HepG2 (cell line): ENCODE results near the gene CHDH. TPM values are rescaled to one million over a fixed set of nuclear protein-coding genes. Genes with fewer than 3 reads are reported as not detected.

Source experiments
- ATAC-seq: fragments of 200-7000 bp; cut with Tn5 transposase; 3 replicates; pipeline ENCODE4 v1.9.1; 2020; ENCODE audit warnings: mild to moderate bottlenecking, moderate library complexity
- BruUV-seq: library from RNA; stranded (reverse); fragments of 400-500 nt; replicated peaks from 2 replicates; lab custom pipeline; 2021; lab: Mats Ljungman, UMichigan
- CTCF ChIA-PET: fragments of 300-600 bp; formaldehyde crosslinking; extraction: SDS; loops from one replicate; lab custom pipeline; 2021; ENCODE audit warnings: low total read pairs, inconsistent platforms, low intra/inter-chr PET ratio; lab: Yijun Ruan, JAX
- POLR2A ChIA-PET: fragments of 350-600 bp; sonication (Branson Sonifier 250); formaldehyde crosslinking; loops from one replicate; lab custom pipeline; 2020; ENCODE audit warnings: antibody characterized with exemption, inconsistent platforms; lab: Yijun Ruan, JAX
- DNase-seq: peaks from one replicate; pipeline ENCODE4 v3.0.0-alpha.2; 2015; ENCODE audit warnings: low spot score
- FAIRE-seq: peaks from 3 replicates; lab custom pipeline; 2011; peaks lifted over from hg19 to GRCh38; lab: Jason Lieb, UNC
- H2AFZ ChIP-seq: one replicate; pipeline ENCODE4 v1.6.1; 2011; ENCODE audit warnings: low read length, inconsistent platforms
- H3K27ac ChIP-seq: fragments of 300-600 bp; 3 replicates; pipeline ENCODE4 v1.8.0; 2011; ENCODE audit warnings: mixed run types, mild to moderate bottlenecking, mixed read lengths, low read length, inconsistent platforms; ENCODE audit not compliant: insufficient read depth; ENCODE audit errors: extremely low read length
- H3K27me3 ChIP-seq, 2 experiments: fragments of 200-600 bp in 1 of 2; 2 replicates in 1 of 2; 3 replicates in 1 of 2; pipeline versions ENCODE4 v1.6.0 to v1.8.0; 2011; ENCODE audit warnings: low read length in 2 of 2, mild to moderate bottlenecking in 2 of 2, moderate library complexity in 2 of 2, inconsistent platforms in 1 of 2; ENCODE audit not compliant: insufficient read depth in 2 of 2, control insufficient read depth in 1 of 2
- H3K36me3 ChIP-seq, 2 experiments: fragments of 200-600 bp in 1 of 2; replicated peaks in 1 of 2; 2 replicates in 1 of 2; 3 replicates in 1 of 2; pipeline versions ENCODE4 v1.5.1 to v1.8.0; 2011; ENCODE audit warnings: low read length in 2 of 2, inconsistent platforms in 1 of 2; ENCODE audit not compliant: insufficient read depth in 2 of 2, control insufficient read depth in 1 of 2
- H3K4me1 ChIP-seq: 2 replicates; pipeline ENCODE4 v1.5.1; 2012; ENCODE audit warnings: low read length, inconsistent platforms; ENCODE audit not compliant: insufficient read depth
- H3K4me2 ChIP-seq: 2 replicates; pipeline ENCODE4 v1.6.0; 2011; ENCODE audit warnings: low read depth, low read length, inconsistent platforms
- H3K4me3 ChIP-seq, 3 experiments: fragments of 200-600 bp in 1 of 3; sonication (generic), shearing (Covaris generic) in 1 of 3; replicated peaks in 1 of 3; 2 replicates each; pipeline ENCODE4 v1.5.1; 2011 to 2016; ENCODE audit warnings: low read length in 3 of 3, inconsistent platforms in 2 of 3, low read depth in 2 of 3, mild to moderate bottlenecking in 2 of 3, control low read depth in 1 of 3, mixed read lengths in 1 of 3; ENCODE audit not compliant: insufficient read depth in 1 of 3
- H3K79me2 ChIP-seq: one replicate; pipeline ENCODE4 v1.6.1; 2011; ENCODE audit warnings: low read length, inconsistent platforms; ENCODE audit not compliant: insufficient read depth
- H3K9ac ChIP-seq: 2 replicates; pipeline ENCODE4 v1.6.0; 2011; ENCODE audit warnings: mild to moderate bottlenecking, low read depth, low read length, inconsistent platforms; ENCODE audit not compliant: insufficient read depth
- H3K9me3 ChIP-seq: 2 replicates; pipeline ENCODE4 v1.5.1; 2012; ENCODE audit warnings: mild to moderate bottlenecking, low read length
- H4K20me1 ChIP-seq: 2 replicates; pipeline ENCODE4 v1.6.0; 2011; ENCODE audit warnings: inconsistent platforms, mild to moderate bottlenecking, low read length, moderate library complexity; ENCODE audit not compliant: insufficient read depth
- ADNP ChIP-seq: sonication (generic); formaldehyde crosslinking; IDR thresholded peaks from 2 replicates; pipeline ENCODE4 v1.4.0; 2020; ENCODE audit warnings: missing genetic modification reagents
- EED ChIP-seq: sonication (generic); formaldehyde crosslinking; IDR thresholded peaks from 2 replicates; pipeline ENCODE4 v1.5.0; 2020; ENCODE audit warnings: mild to moderate bottlenecking, missing genetic modification reagents
- GPN1 ChIP-seq: sonication (generic); formaldehyde crosslinking; IDR thresholded peaks from 2 replicates; pipeline ENCODE4 v1.5.1; 2020; ENCODE audit warnings: missing genetic modification reagents, borderline replicate concordance
- HDAC2 ChIP-seq: sonication (generic); formaldehyde crosslinking; IDR thresholded peaks from 2 replicates; pipeline ENCODE4 v1.4.0; 2020; ENCODE audit warnings: missing genetic modification reagents
- HES4 ChIP-seq: sonication (generic); formaldehyde crosslinking; IDR thresholded peaks from 2 replicates; pipeline ENCODE4 v1.9.0; 2021; ENCODE audit warnings: mild to moderate bottlenecking, missing genetic modification reagents, borderline replicate concordance
- IRF1 ChIP-seq: sonication (generic); formaldehyde crosslinking; IDR thresholded peaks from 2 replicates; pipeline ENCODE4 v1.4.0; 2020; ENCODE audit warnings: low read depth, mild to moderate bottlenecking, missing genetic modification reagents
- JUND ChIP-seq: sonication (generic); formaldehyde crosslinking; IDR thresholded peaks from 2 replicates; pipeline ENCODE4 v1.8.0; 2022; ENCODE audit warnings: mild to moderate bottlenecking, missing genetic modification reagents
- MEIS1 ChIP-seq: sonication (generic); formaldehyde crosslinking; IDR thresholded peaks from 2 replicates; pipeline ENCODE4 v1.9.0; 2021; ENCODE audit warnings: mild to moderate bottlenecking, missing genetic modification reagents, moderate library complexity, borderline replicate concordance
- NBN ChIP-seq: fragments of 450-650 bp; conservative IDR thresholded peaks from 2 replicates; pipeline ENCODE4 v1.6.1; 2017
- POGK ChIP-seq: sonication (generic); formaldehyde crosslinking; conservative IDR thresholded peaks from 2 replicates; pipeline ENCODE4 v1.8.0; 2022; ENCODE audit warnings: mild to moderate bottlenecking, moderate library complexity, missing genetic modification reagents
- SAFB2 ChIP-seq: sonication (generic); formaldehyde crosslinking; IDR thresholded peaks from 2 replicates; pipeline ENCODE4 v1.5.1; 2020; ENCODE audit warnings: missing genetic modification reagents, low read depth, mild to moderate bottlenecking, borderline replicate concordance
- ZBTB3 ChIP-seq: sonication (generic); formaldehyde crosslinking; IDR thresholded peaks from 2 replicates; pipeline ENCODE4 v1.4.0; 2020; ENCODE audit warnings: low read depth, mild to moderate bottlenecking, moderate library complexity, missing genetic modification reagents, borderline replicate concordance
- ZC3H13 ChIP-seq: sonication (generic); formaldehyde crosslinking; IDR thresholded peaks from 2 replicates; pipeline ENCODE4 v1.8.1; 2023; ENCODE audit warnings: mild to moderate bottlenecking, missing genetic modification reagents, moderate library complexity
- ZFP1 ChIP-seq: IDR thresholded peaks from 2 replicates; pipeline ENCODE4 v1.6.1; 2016
- ZNF670 ChIP-seq: sonication (generic); formaldehyde crosslinking; IDR thresholded peaks from 2 replicates; pipeline ENCODE4 v1.8.0; 2022; ENCODE audit warnings: mild to moderate bottlenecking, missing genetic modification reagents, borderline replicate concordance
- ZNF768 ChIP-seq: sonication (generic); formaldehyde crosslinking; IDR thresholded peaks from 2 replicates; pipeline ENCODE4 v1.4.0; 2020; ENCODE audit warnings: missing genetic modification reagents
- ZNF777 ChIP-seq: sonication (generic); formaldehyde crosslinking; IDR thresholded peaks from 2 replicates; pipeline ENCODE4 v1.4.0; 2020; ENCODE audit warnings: missing genetic modification reagents
- ZZZ3 ChIP-seq: sonication (generic); formaldehyde crosslinking; IDR thresholded peaks from 2 replicates; pipeline ENCODE4 v1.4.0; 2020; ENCODE audit warnings: missing genetic modification reagents, mild to moderate bottlenecking, borderline replicate concordance
- WGBS: methylation state at CpG from one replicate; pipeline ENCODE4 v1.1.6; 2017; ENCODE audit warnings: low lambda C conversion rate; 5-methylcytosine and 5-hydroxymethylcytosine counted together
- in situ Hi-C: cut with HindIII; loops from 2 replicates; pipeline ENCODE4 v1.10.0; 2017; ENCODE audit warnings: low pct_unique_long_range_greater_than_20kb; ENCODE audit not compliant: extremely low pct_ligation_motif_present
- intact Hi-C: fragments of 100-400 bp; cut with micrococcal nuclease; formaldehyde crosslinking; loops from one replicate; pipeline ENCODE4 v1.10.0; 2022; ENCODE audit not compliant: unreplicated experiment
- polyA plus RNA-seq, 8 experiments: library from polyadenylated mRNA; depleted of rRNA in 3 of 8; stranded (reverse) in 7 of 8; unstranded in 1 of 8; fragments of >200 nt; fragmentation: Illumina TruSeq in 4 of 8; extraction: Trizol in 4 of 8; gene quantifications; 2 replicates each; pipeline versions ENCODE4 v1.2.1 to v1.2.3, GENCODE V29; 2011 to 2016; ENCODE audit warnings: low read depth in 4 of 8, missing spikeins in 1 of 8, mixed read lengths in 1 of 8; ENCODE audit not compliant: insufficient read depth in 1 of 8
- total RNA-seq, 5 experiments: library from RNA; depleted of rRNA; stranded (reverse); fragments of >200 nt; fragmentation: Illumina TruSeq; extraction: Trizol; gene quantifications; 2 replicates each; pipeline ENCODE4 v1.2.3, GENCODE V29; 2016; ENCODE audit warnings: low read depth in 1 of 5

CHDH gene
- total and polyA plus RNA-seq, 2 of the 13 experiments (the other 11 are each of a cell fraction or from before 2014, with no cell fraction given), result 28.1 to 48.9 TPM

GRCh38 chr3:53862241-53862640, 16.0 kb upstream of the CHDH start:
- Histone ChIP-seq H3K4me1 (peaks cover 29% of the 10 kb centered on the region), H3K36me3 (peaks cover 29 to 54% of the 10 kb centered on the region in 2 experiments), H3K27me3 (no peaks in the 10 kb centered on the region)
- DNase-seq (no peak), ATAC-seq (no peak)
- no TSS peak for BruUV-seq
- TF ChIP-seq IRF1 (CRISPR knock-in tag) (no peak), ZNF670 (CRISPR knock-in tag) (no peak), ZC3H13 (CRISPR knock-in tag) (peak; percentile 52; the same call in 1 of the 2 replicates)
- TF ChIP-seq, all 625 proteins: peak for 1
- in situ Hi-C loops (no loop called here), intact Hi-C loops (no loop called here)
- 97% methylated on average over 3 of the region's 3 CpGs for WGBS
- H3K9me3 ChIP-seq, result no peaks in the 10 kb centered on the region
- no peak overlapping the region for H3K27ac ChIP-seq
- no peak overlapping the region for H3K9ac ChIP-seq
- ChIA-PET POLR2A (interaction anchor here (1.9 to 5.5 kb wide), 2 partner anchors 17 to 20 kb away, joined by 4 to 32 read pairs; no protein-coding TSS in a partner anchor), CTCF (no interaction called here)
- 0 out of 2 replicates have a peak, but pooled peaks cover 2% of the 10 kb centered on the region for H4K20me1 ChIP-seq
- no peak for FAIRE-seq
- no peak overlapping the region for H3K4me2 ChIP-seq
- H3K4me3 ChIP-seq, result no peak overlapping the region
- no peaks in the 10 kb centered on the region for H3K79me2 ChIP-seq
- no peak overlapping the region for H2AFZ ChIP-seq

GRCh38 chr3:53860196-53860595, 14.0 kb upstream of the CHDH start:
- Histone ChIP-seq H4K20me1 (0 out of 2 replicates have a peak, but pooled peaks cover 2% of the 10 kb centered on the region), H3K9ac (no peak overlapping the region), H3K27me3 (no peaks in the 10 kb centered on the region), H3K9me3 (no peaks in the 10 kb centered on the region)
- no peak for DNase-seq
- in situ Hi-C loops, result no loop called here
- ATAC-seq, result no peak
- TF ChIP-seq ADNP (CRISPR knock-in tag) (no peak), HDAC2 (CRISPR knock-in tag) (no peak), ZBTB3 (CRISPR knock-in tag) (no peak), ZNF768 (CRISPR knock-in tag) (no peak), GPN1 (CRISPR knock-in tag) (no peak), JUND (no peak), EED (CRISPR knock-in tag) (no peak), ZFP1 (no peak), POGK (no peak), ZNF777 (no peak), NBN (no peak), ZZZ3 (CRISPR knock-in tag) (no peak), MEIS1 (no peak), HES4 (CRISPR knock-in tag) (no peak), SAFB2 (no peak)
- TF ChIP-seq, all 625 proteins: peak for 0
- no peak overlapping the region for H3K4me3 ChIP-seq
- 84% methylated on average over 4 of the region's 4 CpGs for WGBS
- no peak overlapping the region for H3K4me2 ChIP-seq
- H3K36me3 ChIP-seq, result peaks cover 35 to 73% of the 10 kb centered on the region in 2 experiments
- H3K27ac ChIP-seq, result no peak overlapping the region
- intact Hi-C loops, result no loop called here
- POLR2A ChIA-PET, result interaction anchor here (1.9 to 5.5 kb wide), 2 partner anchors 15 to 18 kb away, joined by 4 to 32 read pairs; no protein-coding TSS in a partner anchor
- H3K79me2 ChIP-seq, result no peaks in the 10 kb centered on the region
- no peak for FAIRE-seq
- CTCF ChIA-PET, result no interaction called here
- BruUV-seq, result no TSS peak
- H3K4me1 ChIP-seq, result peaks cover 29% of the 10 kb centered on the region
- no peak overlapping the region for H2AFZ ChIP-seq
